Fibroblast of lung (primary cell): Measurements from ENCODE around the gene MINDY3. TPM values are rescaled to one million over a fixed set of nuclear protein-coding genes. Genes with fewer than 3 reads are reported as not detected.
"Not testable (repeated sequence)": the region's sequence is repeated elsewhere in the genome, so short reads cannot be mapped to it uniquely, and the experiment has no call there.

Experiments used
- DNase-seq, 2 donors: peaks; one replicate each; pipeline versions ENCODE4 v3.0.0 to v3.0.0-alpha.2; 2010; ENCODE audit warnings: low read depth in 2 of 2
- H2AFZ ChIP-seq: 2 replicates; pipeline ENCODE4 v1.5.1; 2012; ENCODE audit warnings: low read length, control low read depth, inconsistent platforms
- H3K27ac ChIP-seq: 2 replicates; pipeline ENCODE4 v1.5.1; 2011; ENCODE audit warnings: low read length, control low read depth; ENCODE audit not compliant: insufficient read depth
- H3K27me3 ChIP-seq: 2 replicates; pipeline ENCODE4 v1.5.1; 2011; ENCODE audit warnings: mild to moderate bottlenecking, low read length; ENCODE audit not compliant: control insufficient read depth, insufficient read depth
- H3K36me3 ChIP-seq: 2 replicates; pipeline ENCODE4 v1.5.1; 2011; ENCODE audit warnings: low read length; ENCODE audit not compliant: control insufficient read depth, insufficient read depth
- H3K4me1 ChIP-seq: 2 replicates; pipeline ENCODE4 v1.5.1; 2011; ENCODE audit warnings: low read length; ENCODE audit not compliant: control insufficient read depth, insufficient read depth; ENCODE audit errors: extremely low read depth
- H3K4me2 ChIP-seq: 2 replicates; pipeline ENCODE4 v1.5.1; 2011; ENCODE audit warnings: low read length, control low read depth; ENCODE audit not compliant: insufficient read depth; ENCODE audit errors: extremely low read depth
- H3K4me3 ChIP-seq, 4 experiments: fragments of 200-600 bp in 1 of 4; sonication (generic) in 1 of 4; replicated peaks in 1 of 4; 2 replicates each; pipeline ENCODE4 v1.5.1; 2011 to 2016; ENCODE audit warnings: low read length in 4 of 4, low read depth in 3 of 4, mild to moderate bottlenecking in 3 of 4, control low read depth in 2 of 4, inconsistent platforms in 1 of 4, mixed read lengths in 1 of 4; ENCODE audit not compliant: insufficient read depth in 1 of 4; ENCODE audit errors: control extremely low read depth in 1 of 4
- H3K79me2 ChIP-seq: 2 replicates; pipeline ENCODE4 v1.5.1; 2012; ENCODE audit warnings: mild to moderate bottlenecking, low read length, inconsistent platforms; ENCODE audit not compliant: control insufficient read depth, insufficient read depth
- H3K9ac ChIP-seq: 2 replicates; pipeline ENCODE4 v1.5.1; 2011; ENCODE audit warnings: mild to moderate bottlenecking, low read length, control low read depth; ENCODE audit not compliant: insufficient read depth
- H3K9me3 ChIP-seq: 2 replicates; pipeline ENCODE4 v1.5.1; 2012; ENCODE audit warnings: low read depth, low read length; ENCODE audit not compliant: control insufficient read depth, insufficient read depth
- H4K20me1 ChIP-seq: 2 replicates; pipeline ENCODE4 v1.5.1; 2011; ENCODE audit warnings: low read length; ENCODE audit not compliant: control insufficient read depth, insufficient read depth; ENCODE audit errors: extremely low read depth
- EZH2 ChIP-seq: IDR thresholded peaks from 2 replicates; pipeline ENCODE4 v1.5.1; 2012; ENCODE audit warnings: low read length, control low read depth, mild to moderate bottlenecking; ENCODE audit errors: missing control alignments
- polyA plus RNA-seq, 2 donors: library from polyadenylated mRNA; depleted of rRNA in 1 of 2; stranded (reverse) in 1 of 2; unstranded in 1 of 2; fragments of >200 nt; gene quantifications; 2 replicates each; pipeline ENCODE4 v1.2.1, GENCODE V29; 2011 to 2012; ENCODE audit warnings: missing spikeins in 1 of 2
- total RNA-seq: library from RNA; depleted of rRNA; stranded (reverse); fragments of >200 nt; gene quantifications from 2 replicates; pipeline ENCODE4 v1.2.1, GENCODE V29; 2014
- TF ChIP-seq, protein P1 (sequence below), 2 donors: IDR thresholded peaks in 1 of 2; conservative IDR thresholded peaks in 1 of 2; 1 replicate in 1 of 2; 2 replicates in 1 of 2; pipeline ENCODE4 v1.5.1; 2011 to 2012; ENCODE audit warnings: low read length in 2 of 2, control low read depth in 1 of 2, inconsistent platforms in 1 of 2, low read depth in 1 of 2, mild to moderate bottlenecking in 1 of 2

Gene MINDY3
- total and polyA plus RNA-seq, 2 donors (not counting 1 experiment from before 2014, with no cell fraction given) = 30.6 to 37.5 TPM

- Histone ChIP-seq H3K9me3 (no peaks in the 10 kb centered on the region), H3K4me2 (peak overlapping the region; percentile 25), H3K27ac (no peak overlapping the region), H3K27me3 (no peaks in the 10 kb centered on the region), H3K36me3 (no peaks in the 10 kb centered on the region), H3K4me3 (no peak overlapping the region), H4K20me1 (no peaks in the 10 kb centered on the region), H3K4me1 (no peaks in the 10 kb centered on the region), H3K9ac (no peak overlapping the region), H2AFZ (no peak overlapping the region), H3K79me2 (no peaks in the 10 kb centered on the region)
- peak; percentile 85 to 89 for DNase-seq
- TF ChIP-seq EZH2 = no peak
- TF ChIP-seq, protein P1, sequence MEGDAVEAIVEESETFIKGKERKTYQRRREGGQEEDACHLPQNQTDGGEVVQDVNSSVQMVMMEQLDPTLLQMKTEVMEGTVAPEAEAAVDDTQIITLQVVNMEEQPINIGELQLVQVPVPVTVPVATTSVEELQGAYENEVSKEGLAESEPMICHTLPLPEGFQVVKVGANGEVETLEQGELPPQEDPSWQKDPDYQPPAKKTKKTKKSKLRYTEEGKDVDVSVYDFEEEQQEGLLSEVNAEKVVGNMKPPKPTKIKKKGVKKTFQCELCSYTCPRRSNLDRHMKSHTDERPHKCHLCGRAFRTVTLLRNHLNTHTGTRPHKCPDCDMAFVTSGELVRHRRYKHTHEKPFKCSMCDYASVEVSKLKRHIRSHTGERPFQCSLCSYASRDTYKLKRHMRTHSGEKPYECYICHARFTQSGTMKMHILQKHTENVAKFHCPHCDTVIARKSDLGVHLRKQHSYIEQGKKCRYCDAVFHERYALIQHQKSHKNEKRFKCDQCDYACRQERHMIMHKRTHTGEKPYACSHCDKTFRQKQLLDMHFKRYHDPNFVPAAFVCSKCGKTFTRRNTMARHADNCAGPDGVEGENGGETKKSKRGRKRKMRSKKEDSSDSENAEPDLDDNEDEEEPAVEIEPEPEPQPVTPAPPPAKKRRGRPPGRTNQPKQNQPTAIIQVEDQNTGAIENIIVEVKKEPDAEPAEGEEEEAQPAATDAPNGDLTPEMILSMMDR (conservative IDR thresholded peaks at IDR 0.05 in 1 of 2, IDR thresholded peaks at IDR 0.05 in 1 of 2; ENCODE audit: low read depth in 1 of 2, low read length in 2 of 2) = no peak
Observed at GRCh38 chr10:15775513-15775912, 84.8 kb downstream of the MINDY3 start.

DNA sequence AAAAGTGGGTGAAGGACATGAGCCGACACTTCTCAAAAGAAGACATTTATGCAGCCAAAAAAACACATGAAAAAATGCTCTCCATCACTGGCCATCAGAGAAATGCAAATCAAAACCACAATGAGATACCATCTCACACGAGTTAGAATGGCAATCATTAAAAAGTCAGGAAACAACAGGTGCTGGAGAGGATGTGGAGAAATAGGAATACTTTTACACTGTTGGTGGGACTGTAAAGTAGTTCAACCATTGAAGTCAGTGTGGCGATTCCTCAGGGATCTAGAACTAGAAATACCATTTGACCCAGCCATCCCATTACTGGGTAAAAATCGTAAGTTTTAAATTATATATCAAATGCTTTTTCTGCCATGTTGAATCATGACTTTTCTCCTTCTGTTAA lies 85.8 kb downstream of the MINDY3 start:
- H3K79me2 ChIP-seq, H2AFZ ChIP-seq, H3K27me3 ChIP-seq, H3K4me3 ChIP-seq, H3K4me1 ChIP-seq, H3K36me3 ChIP-seq, H3K9ac ChIP-seq, H3K27ac ChIP-seq, DNase-seq, H4K20me1 ChIP-seq, H3K4me2 ChIP-seq, H3K9me3 ChIP-seq: not testable (repeated sequence)

GRCh38 chr10:15764892-15765454 lies 95.3 kb downstream of the MINDY3 start:
- TF ChIP-seq EZH2 = no peak
- TF ChIP-seq, protein P1 (conservative IDR thresholded peaks at IDR 0.05 in 1 of 2, IDR thresholded peaks at IDR 0.05 in 1 of 2; ENCODE audit: low read depth in 1 of 2, low read length in 2 of 2) = no peak
- Histone ChIP-seq H4K20me1 (no peaks in the 10 kb centered on the region), H3K4me1 (no peaks in the 10 kb centered on the region), H3K27me3 (no peaks in the 10 kb centered on the region), H3K79me2 (no peaks in the 10 kb centered on the region), H3K27ac (no peak overlapping the region), H3K4me2 (no peak overlapping the region), H3K4me3 (no peak overlapping the region), H3K9ac (no peak overlapping the region), H3K36me3 (no peaks in the 10 kb centered on the region), H2AFZ (no peak overlapping the region), H3K9me3 (no peaks in the 10 kb centered on the region)
- DNase-seq = no peak
